Activated T-cell treated with anti-CD3 and anti-CD28 coated beads, Interleukin-2, amount 50 U/mL, for 4 hours (primary cell): ENCODE data around the gene S100B. TPM values are rescaled to one million over a fixed set of nuclear protein-coding genes. Genes with fewer than 3 reads are reported as not detected.

Experiments used
- ATAC-seq, 2 donors: fragments of 200-7000 bp; cut with Tn5 transposase; one replicate each; pipeline ENCODE4 v1.10.0; 2021
- DNase-seq: peaks from one replicate; pipeline ENCODE4 v3.0.0-alpha.2; 2020
- H3K27me3 Mint-ChIP-seq: one replicate; pipeline ENCODE4 v1.8.0; 2021; ENCODE audit warnings: low read depth, mixed read lengths
- H3K36me3 Mint-ChIP-seq: one replicate; pipeline ENCODE4 v1.8.0; 2022; ENCODE audit warnings: mixed read lengths; ENCODE audit not compliant: insufficient read depth
- H3K4me1 Mint-ChIP-seq: one replicate; pipeline ENCODE4 v1.8.0; 2021; ENCODE audit warnings: low read depth, mixed read lengths
- H3K4me3 Mint-ChIP-seq: one replicate; pipeline ENCODE4 v1.8.0; 2021; ENCODE audit warnings: mild to moderate bottlenecking, moderate library complexity, mixed read lengths
- H3K9me3 Mint-ChIP-seq: one replicate; pipeline ENCODE4 v1.8.0; 2021; ENCODE audit warnings: mixed read lengths
- total RNA-seq, 3 donors: library from RNA; stranded (reverse); gene quantifications; one replicate each; pipeline ENCODE4 v1.2.1, GENCODE V29; 2021

The S100B gene
- total RNA-seq, 3 donors from 2014 or later = 0.53 to 0.55 TPM; not detected in 1

- H3K36me3 Mint-ChIP-seq = peaks cover 57% of the 10 kb centered on the region
- peaks cover 20% of the 10 kb centered on the region for H3K4me1 Mint-ChIP-seq
- H3K9me3 Mint-ChIP-seq = peaks cover 5% of the 10 kb centered on the region
- DNase-seq (no peak), ATAC-seq (no peak)
- no peaks in the 10 kb centered on the region for H3K27me3 Mint-ChIP-seq
- no peak overlapping the region for H3K4me3 Mint-ChIP-seq
Observed at GRCh38 chr21:46568562-46568961, 36.3 kb downstream of the S100B start.

- Mint-ChIP-seq H3K4me1 (peaks cover 26% of the 10 kb centered on the region), H3K27me3 (no peaks in the 10 kb centered on the region), H3K4me3 (no peak overlapping the region), H3K36me3 (peaks cover 55% of the 10 kb centered on the region), H3K9me3 (no peaks in the 10 kb centered on the region)
- ATAC-seq = no peak
- DNase-seq = no peak
Observed at GRCh38 chr21:46567348-46567747, 37.5 kb downstream of the S100B start.

- no peaks in the 10 kb centered on the region for H3K27me3 Mint-ChIP-seq
- DNase-seq (no peak), ATAC-seq (no peak)
- H3K36me3 Mint-ChIP-seq = peaks cover 51% of the 10 kb centered on the region
- no peak overlapping the region for H3K4me3 Mint-ChIP-seq
- peaks cover 48% of the 10 kb centered on the region for H3K4me1 Mint-ChIP-seq
- no peaks in the 10 kb centered on the region for H3K9me3 Mint-ChIP-seq
Observed at GRCh38 chr21:46564391-46564790, 40.5 kb downstream of the S100B start.

DNA sequence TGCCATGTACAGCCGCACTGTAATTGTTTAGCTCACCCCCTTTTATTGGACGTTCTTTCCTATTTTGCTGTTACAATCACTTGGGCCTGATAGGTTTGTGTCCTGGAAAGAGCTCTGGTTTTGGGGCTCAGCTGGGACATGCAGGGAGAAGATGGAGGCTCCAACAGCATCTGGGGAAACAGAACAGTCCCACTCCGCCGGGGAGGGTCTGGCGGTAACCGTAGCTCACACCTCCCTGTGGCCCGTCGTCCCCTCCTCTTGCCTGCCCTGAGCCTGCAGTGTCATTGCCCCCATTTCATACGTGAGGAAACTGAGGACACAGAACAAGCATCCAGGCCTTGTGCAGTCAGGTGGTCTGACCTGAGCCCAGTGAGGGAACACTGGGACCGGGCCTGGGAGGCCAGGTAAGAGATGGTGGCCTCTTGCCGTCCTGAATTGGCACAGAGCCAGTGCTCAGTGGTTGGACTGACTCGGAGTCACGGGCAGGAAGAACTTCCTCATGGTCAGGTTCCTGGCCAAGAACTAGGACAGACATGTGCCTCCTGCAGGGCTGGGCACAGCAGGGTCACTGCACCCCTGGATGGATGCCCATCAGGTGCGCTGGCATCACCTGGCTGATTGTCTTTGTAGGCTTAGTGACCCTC lies 41.8 kb downstream of the S100B start:
- Mint-ChIP-seq H3K4me1 (peaks cover 60% of the 10 kb centered on the region), H3K27me3 (no peaks in the 10 kb centered on the region), H3K4me3 (no peak overlapping the region), H3K9me3 (no peaks in the 10 kb centered on the region), H3K36me3 (peaks cover 47% of the 10 kb centered on the region)
- ATAC-seq (no peak), DNase-seq (no peak)

DNA sequence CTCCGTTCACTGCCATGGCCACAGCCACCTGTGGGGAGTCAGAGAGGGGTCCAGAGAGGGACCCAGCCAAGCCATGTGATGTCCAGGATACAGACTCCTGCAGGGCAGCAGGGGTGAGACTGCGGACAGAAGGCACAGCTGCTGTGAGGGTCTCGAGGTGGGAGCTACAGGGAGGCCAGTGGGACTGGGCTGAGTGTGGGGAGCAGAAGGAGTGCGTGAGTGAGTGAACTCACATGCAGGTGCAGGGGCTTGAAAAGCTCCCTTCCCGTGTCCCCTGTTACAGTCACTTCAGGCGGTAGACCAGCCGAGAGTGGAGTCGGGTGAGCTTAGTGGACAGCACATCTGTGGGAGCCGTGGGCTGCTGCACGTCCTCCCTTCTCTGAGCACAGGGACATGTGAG lies 42.4 kb downstream of the S100B start:
- Mint-ChIP-seq H3K36me3 (peaks cover 43% of the 10 kb centered on the region), H3K4me3 (no peak overlapping the region), H3K27me3 (no peaks in the 10 kb centered on the region), H3K9me3 (no peaks in the 10 kb centered on the region), H3K4me1 (peaks cover 56% of the 10 kb centered on the region)
- ATAC-seq = no peak
- DNase-seq = no peak

- H3K9me3 Mint-ChIP-seq = no peaks in the 10 kb centered on the region
- ATAC-seq (no peak), DNase-seq (no peak)
- H3K36me3 Mint-ChIP-seq = peaks cover 44% of the 10 kb centered on the region
- no peak overlapping the region for H3K4me3 Mint-ChIP-seq
- H3K4me1 Mint-ChIP-seq = peaks cover 50% of the 10 kb centered on the region
- H3K27me3 Mint-ChIP-seq = no peaks in the 10 kb centered on the region
Observed at GRCh38 chr21:46561445-46562090, 43.3 kb downstream of the S100B start.

DNA sequence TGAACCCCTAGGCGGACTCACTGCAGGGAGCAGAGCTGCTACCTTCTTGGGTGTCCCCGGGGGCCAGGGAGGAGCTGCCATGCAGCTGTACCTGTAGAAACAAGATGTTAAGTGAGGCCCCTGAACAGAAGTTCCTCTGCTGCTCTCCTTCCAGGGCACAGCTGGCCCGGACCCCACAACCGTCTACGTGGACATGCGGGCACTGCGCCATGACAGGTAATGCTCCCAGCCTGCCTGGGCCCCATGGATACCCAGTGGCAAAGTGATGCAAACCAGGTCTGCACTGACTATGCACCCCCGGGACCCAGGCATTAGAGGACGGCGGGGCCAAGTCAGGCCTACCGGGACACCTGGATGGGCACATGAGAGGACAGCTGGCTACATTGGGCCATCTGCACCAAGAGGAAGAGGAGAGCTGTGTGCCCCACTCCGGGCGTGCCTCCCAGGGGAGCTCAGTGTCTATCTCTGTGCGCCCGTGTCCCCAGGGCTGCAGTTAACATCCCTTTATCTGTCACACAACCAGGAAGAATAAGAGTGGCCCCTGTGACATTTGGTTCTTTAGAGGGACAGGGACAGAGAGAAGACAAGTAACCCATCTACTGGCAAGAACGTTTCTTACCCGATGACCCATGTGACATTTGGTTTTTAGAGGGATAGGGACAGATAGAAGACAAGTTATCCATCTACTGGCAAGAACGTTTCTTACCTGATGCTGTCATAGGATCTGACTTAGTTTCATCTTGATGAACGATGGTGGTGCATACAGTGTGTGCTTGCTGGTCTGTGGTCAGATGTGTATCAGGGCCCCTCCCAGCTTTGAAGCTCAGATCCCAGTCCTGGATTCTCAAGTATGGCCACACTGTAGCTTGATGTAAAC lies 44.1 kb downstream of the S100B start:
- peaks cover 45% of the 10 kb centered on the region for H3K4me1 Mint-ChIP-seq
- H3K4me3 Mint-ChIP-seq = peak overlapping the region; percentile 79
- DNase-seq = no peak
- peak; percentile 31 for ATAC-seq
- H3K36me3 Mint-ChIP-seq = peaks cover 40% of the 10 kb centered on the region
- H3K9me3 Mint-ChIP-seq = no peaks in the 10 kb centered on the region
- H3K27me3 Mint-ChIP-seq = no peaks in the 10 kb centered on the region

DNA sequence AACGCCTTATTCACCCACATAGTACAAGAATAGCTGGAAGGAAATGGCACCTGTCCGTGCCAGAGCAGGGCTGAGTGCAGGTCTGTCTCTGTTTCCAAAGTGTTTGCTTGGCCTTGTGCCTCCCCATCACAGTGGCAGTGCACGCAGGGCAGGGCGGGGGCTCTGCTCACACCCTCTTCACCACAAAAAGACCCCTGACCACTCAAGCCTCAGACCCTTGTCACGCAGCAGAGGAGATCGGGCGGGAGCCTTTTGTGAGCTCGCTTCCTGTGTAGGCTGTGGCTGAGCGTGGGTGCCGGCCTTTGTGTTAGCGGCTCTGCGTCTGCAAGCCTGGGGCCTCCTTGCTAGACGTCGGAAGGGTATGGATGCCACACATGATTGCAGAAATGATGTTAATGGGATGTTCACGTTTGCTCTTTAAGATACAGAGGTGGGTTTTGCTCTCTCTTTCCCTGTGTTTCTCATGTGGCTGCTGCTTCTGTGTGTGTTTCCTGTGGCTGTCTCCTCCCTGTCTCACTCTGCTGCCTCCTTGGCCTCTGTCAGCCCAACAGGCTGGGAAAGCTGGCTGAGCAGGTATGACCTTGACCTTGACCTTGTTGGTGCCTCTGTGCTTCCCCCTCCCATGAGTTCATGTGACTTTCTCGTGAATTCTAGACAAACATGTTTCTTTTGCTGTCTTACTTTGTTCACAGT lies 45.4 kb downstream of the S100B start:
- Mint-ChIP-seq H3K4me1 (peaks cover 52% of the 10 kb centered on the region), H3K36me3 (peaks cover 32% of the 10 kb centered on the region), H3K27me3 (no peaks in the 10 kb centered on the region), H3K9me3 (no peaks in the 10 kb centered on the region), H3K4me3 (peak overlapping the region; percentile 79)
- peak; percentile 43 for DNase-seq
- peak; percentile 82 to 86 for ATAC-seq

GRCh38 chr21:46557919-46558392 lies 46.9 kb downstream of the S100B start:
- H3K36me3 Mint-ChIP-seq = peaks cover 28% of the 10 kb centered on the region
- H3K9me3 Mint-ChIP-seq = no peaks in the 10 kb centered on the region
- peaks cover 61% of the 10 kb centered on the region for H3K4me1 Mint-ChIP-seq
- no peak overlapping the region for H3K4me3 Mint-ChIP-seq
- H3K27me3 Mint-ChIP-seq = no peaks in the 10 kb centered on the region
- ATAC-seq (no peak), DNase-seq (no peak)

- no peak for ATAC-seq
- Mint-ChIP-seq H3K27me3 (no peaks in the 10 kb centered on the region), H3K36me3 (peaks cover 26% of the 10 kb centered on the region), H3K9me3 (no peaks in the 10 kb centered on the region), H3K4me3 (no peak overlapping the region), H3K4me1 (peaks cover 63% of the 10 kb centered on the region)
- DNase-seq = no peak
Observed at GRCh38 chr21:46557469-46557868, 47.4 kb downstream of the S100B start.

DNA sequence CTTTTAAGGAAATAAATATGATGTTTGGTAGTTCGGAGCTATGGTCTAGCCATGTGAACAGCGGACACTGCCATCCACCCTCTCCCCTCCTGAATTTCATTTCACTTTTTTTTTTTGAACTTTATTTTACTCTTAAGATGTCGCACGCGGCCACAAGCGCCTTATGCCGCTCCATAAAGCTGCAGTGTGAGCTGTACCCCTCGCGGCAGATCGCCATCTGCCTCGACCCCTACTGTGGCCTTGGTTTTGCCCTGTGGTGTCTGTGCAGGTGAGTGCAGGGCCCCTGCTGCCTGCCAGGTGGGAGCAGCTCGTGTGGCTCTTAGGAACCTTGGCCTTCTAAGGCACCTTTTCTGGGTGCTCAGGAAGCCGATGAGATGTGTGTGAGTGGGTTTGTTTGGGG lies 48.1 kb downstream of the S100B start:
- Mint-ChIP-seq H3K9me3 (no peaks in the 10 kb centered on the region), H3K27me3 (no peaks in the 10 kb centered on the region), H3K4me1 (peaks cover 65% of the 10 kb centered on the region), H3K36me3 (peaks cover 24% of the 10 kb centered on the region), H3K4me3 (no peak overlapping the region)
- ATAC-seq (no peak), DNase-seq (no peak)

DNA sequence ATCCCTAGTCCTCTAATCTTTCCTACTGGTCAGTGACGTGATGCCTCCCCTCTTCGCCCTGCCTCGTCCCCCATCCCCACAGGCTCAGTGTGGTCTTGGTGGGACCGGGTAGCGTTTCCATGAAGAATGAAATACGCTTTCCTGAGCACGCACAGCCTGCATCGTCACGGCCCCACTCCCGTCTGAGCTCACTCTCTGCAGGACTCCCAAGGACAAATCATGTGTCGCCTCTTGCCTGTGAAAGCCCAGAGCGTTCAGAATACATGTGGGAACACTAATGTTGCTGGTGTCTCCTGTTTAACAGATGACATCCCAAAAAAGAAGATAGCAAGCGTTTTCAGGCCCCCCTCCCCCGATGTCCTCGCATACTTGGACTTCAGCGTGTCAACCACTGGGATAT lies 49.2 kb downstream of the S100B start:
- H3K36me3 Mint-ChIP-seq = peaks cover 20% of the 10 kb centered on the region
- DNase-seq = no peak
- no peaks in the 10 kb centered on the region for H3K9me3 Mint-ChIP-seq
- peaks cover 65% of the 10 kb centered on the region for H3K4me1 Mint-ChIP-seq
- H3K4me3 Mint-ChIP-seq = no peak overlapping the region
- no peak for ATAC-seq
- H3K27me3 Mint-ChIP-seq = no peaks in the 10 kb centered on the region

DNA sequence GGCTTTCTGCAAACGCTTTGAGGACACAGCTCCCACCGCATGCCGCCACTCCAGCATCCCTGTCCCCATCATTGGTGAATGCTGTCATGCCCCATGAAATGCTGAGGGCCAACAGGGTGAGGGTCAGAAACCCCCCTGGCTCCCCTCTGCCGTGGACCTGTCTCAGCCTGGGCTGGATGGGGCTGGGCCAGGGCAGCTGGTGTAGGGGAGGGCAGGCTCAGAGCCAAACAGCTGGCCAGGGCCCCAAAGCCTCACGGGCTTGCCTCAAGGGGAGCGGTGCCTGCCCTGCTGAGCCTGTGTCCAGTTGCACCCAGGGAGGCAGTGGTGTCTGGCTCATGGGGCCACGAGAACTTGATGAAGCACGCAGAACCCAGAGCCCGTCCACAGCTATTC lies 49.7 kb downstream of the S100B start:
- no peak for ATAC-seq
- H3K4me3 Mint-ChIP-seq = no peak overlapping the region
- no peaks in the 10 kb centered on the region for H3K9me3 Mint-ChIP-seq
- peaks cover 65% of the 10 kb centered on the region for H3K4me1 Mint-ChIP-seq
- no peaks in the 10 kb centered on the region for H3K27me3 Mint-ChIP-seq
- peaks cover 21% of the 10 kb centered on the region for H3K36me3 Mint-ChIP-seq
- no peak for DNase-seq
